GM18526 (cell line): ENCODE results near the gene PPP2R5B.

ENCODE experiments used
- POLR2A ChIP-seq: IDR thresholded peaks from 3 replicates; pipeline ENCODE4 v1.6.1; 2011; ENCODE audit not compliant: insufficient read length; ENCODE audit errors: extremely low read depth

PPP2R5B gene

GRCh38 chr11:64885367-64886286 is 38.9 kb upstream of the PPP2R5B start:
- no peak for TF ChIP-seq POLR2A

- TF ChIP-seq POLR2A: no peak
Observed at GRCh38 chr11:64887234-64887756, 37.2 kb upstream of the PPP2R5B start.

DNA sequence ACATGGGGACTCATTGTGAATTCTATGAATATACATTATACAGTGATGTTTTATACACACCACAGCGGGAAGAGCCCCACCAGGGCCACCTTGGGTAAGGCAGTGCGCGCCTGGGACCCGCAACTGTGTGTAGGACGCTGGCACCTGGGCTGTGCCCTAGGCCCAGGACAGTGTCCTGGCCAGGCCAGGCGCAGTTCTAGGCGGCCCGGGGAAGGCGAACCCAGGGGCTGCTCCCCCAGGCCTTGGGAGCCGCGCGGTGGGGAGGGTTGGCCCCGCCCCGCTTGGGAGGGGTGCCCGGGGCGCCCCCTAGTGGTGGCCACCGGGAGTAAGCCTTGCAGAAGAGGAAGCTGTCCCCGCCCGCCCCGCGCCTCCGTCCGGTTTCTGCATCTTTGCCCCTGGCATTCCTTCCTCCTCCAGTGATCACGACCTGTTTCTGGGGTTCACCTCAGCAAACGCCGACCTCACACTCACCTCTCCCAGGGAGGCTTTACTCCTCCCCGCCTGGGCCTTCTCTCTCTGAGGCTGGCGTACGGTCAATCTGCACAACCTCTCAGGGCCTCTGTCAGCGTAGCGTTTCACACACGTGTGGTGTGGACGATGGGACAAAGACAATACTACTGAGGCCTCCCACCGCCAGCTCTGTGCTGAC is 36.6 kb upstream of the PPP2R5B start:
- TF ChIP-seq POLR2A: peak; percentile 26

GRCh38 chr11:64888406-64888728 is 36.1 kb upstream of the PPP2R5B start:
- no peak for TF ChIP-seq POLR2A

- no peak for TF ChIP-seq POLR2A
Observed at GRCh38 chr11:64888729-64889511, 35.6 kb upstream of the PPP2R5B start.

GRCh38 chr11:64890522-64890939 is 34.0 kb upstream of the PPP2R5B start:
- TF ChIP-seq POLR2A: no peak

DNA sequence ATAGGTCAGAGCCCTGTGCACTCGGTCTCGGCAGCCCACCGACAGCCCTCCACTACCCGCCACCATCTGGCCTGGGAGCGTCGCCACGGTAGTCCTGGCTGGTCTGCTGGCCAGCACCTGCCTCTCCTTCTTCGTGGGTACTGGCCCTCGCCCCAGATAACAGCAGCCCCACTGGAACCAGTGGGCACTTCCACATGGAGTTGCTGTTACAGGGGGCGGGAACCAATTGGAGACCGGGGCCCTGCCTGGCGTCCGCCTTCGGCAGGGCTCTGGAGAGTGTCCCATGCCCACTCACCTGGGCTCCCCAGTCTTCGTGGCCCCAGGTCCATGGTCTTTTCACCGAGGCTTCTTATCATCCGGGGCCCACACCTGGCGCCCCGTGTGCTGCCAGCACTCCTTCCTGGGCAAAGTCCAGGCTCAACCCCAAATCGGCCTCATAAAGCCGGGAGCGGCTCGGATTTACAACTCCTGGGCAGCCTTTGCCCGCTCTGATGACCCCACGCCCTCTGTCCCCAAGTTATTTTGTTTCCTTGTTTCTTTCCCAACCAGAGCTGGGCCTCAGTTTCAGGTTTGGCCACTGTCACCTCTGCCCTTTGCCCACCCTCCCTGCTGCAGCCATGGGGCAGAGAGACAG is 33.2 kb upstream of the PPP2R5B start:
- TF ChIP-seq POLR2A: no peak

DNA sequence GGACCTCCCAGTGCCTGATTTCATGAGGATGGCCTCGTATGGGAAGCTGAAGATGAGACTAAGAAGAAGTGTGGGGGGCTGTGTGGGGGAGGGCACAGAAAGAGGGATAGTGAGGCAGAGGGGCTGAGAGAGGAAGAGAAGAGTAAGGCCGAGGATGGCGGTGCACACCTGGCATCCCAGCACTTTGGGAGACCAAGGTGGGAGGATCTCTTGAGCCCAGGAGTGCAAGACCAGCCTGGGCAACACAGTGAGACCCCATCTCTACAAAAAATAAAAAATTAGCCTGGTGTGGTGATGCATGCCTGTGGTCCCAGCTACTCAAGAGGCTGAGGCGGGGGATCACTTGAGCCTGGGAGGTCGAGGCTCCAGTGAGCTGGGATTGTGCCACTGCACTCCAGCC is 32.6 kb upstream of the PPP2R5B start:
- no peak for TF ChIP-seq POLR2A

- TF ChIP-seq POLR2A: no peak
Observed at GRCh38 chr11:64892411-64892831, 32.1 kb upstream of the PPP2R5B start.

- no peak for TF ChIP-seq POLR2A
Observed at GRCh38 chr11:64892838-64893193, 31.7 kb upstream of the PPP2R5B start.

DNA sequence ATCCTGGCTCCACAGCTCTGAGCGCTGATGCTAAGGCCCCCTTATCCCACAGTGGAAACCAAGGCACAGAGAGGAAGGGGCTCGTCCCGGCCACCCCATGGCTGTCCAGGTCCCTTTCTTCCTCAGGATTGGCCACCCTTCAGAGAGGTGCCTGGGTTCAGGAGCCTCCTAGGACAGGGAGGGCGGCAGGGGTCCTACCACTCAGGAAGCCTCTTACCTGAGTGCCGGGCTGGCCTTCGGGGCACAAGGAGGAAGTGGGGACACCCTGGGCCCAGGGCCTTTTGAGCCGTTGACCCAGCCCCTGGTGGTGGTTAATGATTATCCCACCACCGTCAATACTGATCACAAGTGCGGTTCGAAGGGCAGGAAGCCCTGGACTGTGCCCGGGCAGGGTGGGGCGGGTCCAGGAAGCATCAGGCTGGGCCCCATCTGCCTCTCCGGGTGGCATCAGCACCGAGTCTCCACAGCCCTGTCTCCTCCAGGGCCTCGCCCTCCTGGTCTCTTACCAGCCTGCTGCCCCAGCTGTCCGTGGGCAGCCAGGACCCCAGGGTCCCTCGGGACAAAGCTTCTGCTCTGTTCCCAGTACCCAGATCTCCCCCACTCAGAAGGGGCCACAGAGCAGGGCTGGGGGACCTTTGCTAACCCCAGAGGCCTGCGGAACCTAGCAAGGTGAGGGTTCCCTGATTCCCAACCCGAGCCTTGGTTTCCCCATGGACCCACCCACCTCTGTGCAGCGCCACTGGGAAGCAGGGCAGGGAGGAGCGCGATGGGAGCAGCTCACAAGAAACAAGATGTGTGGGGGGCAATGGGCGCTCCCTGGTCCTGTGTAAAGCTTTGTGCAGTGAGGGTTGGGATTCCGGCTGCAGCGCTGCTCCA is 31.1 kb upstream of the PPP2R5B start:
- TF ChIP-seq POLR2A: no peak

DNA sequence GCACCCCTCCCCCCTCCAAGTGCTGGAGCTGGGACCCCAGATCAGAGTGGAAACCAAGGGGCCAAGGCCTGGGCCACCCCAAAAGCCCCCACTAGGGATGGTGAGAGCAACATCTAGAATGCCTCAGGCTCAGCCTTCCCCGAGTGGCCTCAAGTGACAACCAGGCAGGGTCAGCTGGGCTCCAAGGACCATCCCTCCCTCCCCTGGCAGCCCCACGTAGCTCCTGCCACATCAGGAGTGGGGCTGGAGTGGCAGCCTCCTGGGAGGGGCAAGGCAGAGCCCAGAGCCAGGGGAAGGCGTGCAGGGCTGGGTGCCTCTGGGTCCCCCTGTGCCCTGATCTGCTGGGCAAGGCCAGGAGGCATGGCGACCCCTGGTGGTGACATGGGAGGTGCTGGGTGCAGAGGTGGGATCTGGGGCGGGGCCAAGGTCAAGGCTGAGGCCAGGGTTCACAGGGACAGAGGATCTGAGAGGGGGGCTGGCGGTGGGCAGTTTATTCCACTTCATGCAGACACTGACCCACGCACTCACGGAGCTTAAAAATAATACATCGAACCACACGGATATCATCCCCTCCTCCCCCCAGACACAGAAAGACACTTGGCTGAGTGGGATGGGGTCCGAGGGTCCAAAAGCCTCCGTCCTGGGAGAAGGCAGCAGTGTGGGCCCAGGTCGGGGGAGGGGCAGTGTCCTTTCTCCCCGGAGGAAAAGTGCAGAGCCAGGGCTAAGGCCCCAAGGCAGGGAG is 30.2 kb upstream of the PPP2R5B start:
- TF ChIP-seq POLR2A: peak; percentile 14

DNA sequence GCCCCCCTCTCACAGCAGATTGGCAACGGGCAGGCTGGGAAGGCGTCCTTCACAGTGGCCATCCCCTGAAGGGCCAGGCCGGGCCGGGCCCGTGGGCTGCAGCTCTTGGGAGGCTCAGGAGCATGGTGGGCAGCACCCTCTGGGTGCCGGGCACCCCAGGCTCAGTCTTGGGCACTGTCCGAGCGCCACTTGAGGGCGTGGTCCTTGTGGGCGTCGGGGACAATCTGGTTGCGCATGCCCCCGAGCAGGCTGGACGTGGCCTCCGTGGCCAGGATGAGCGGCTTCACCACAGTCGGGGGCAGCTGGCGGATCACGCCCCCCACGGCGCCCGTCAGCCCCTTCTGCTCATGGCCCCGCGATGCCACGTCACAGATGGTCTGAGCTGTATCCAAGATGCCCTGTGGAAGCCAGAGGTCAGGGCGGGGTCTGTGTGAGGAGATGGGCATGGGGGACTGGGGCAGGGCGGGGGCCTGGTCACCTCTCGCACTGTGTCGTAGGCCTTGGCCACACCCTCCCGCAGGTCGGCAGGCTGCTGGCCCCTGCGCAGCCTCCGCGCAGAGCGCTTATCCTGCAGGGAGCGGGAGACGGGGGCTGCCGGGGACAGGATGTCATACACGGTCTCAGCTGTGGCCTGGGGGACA is 29.6 kb upstream of the PPP2R5B start:
- TF ChIP-seq POLR2A: no peak
